ENCODE results near the gene PHYKPL. TPM values are rescaled to one million over a fixed set of nuclear protein-coding genes. Genes with fewer than 3 reads are reported as not detected.
A peak's percentile ranks its signal among the peaks of the same experiment; 100 is the strongest.

PHYKPL gene
- total RNA-seq (2014; rRNA removed; shearing (Covaris generic)) = 16.0 and 21.2 TPM in 2 replicates

GRCh38 chr5:178232124-178232919 lies at the start of gene PHYKPL:
TSS of gene PHYKPL (minus strand) at chr5:178232802. CDS start at chr5:178232550, 252 bp downstream.
- Histone ChIP-seq H3K27ac (peak within 1 kb of the TSS; percentile 71), H3K9me3 (replicated peaks) (no peaks in the 10 kb centered on the region), H3K36me3 (peaks cover 33% of the 10 kb centered on the region), H3K4me3 (peak within 1 kb of the TSS; percentile 85), H3K4me1 (peaks cover 5% of the 10 kb centered on the region; the same call in 1 of the 2 replicates), H3K27me3 (no peaks in the 10 kb centered on the region; the same call in 1 of the 2 replicates)
- peak; percentile 78 to 80 for DNase-seq

- Histone ChIP-seq H3K9me3 (replicated peaks) (no peaks in the 10 kb centered on the region), H3K36me3 (no peaks in the 10 kb centered on the region), H3K4me3 (no peak overlapping the region), H3K4me1 (no peaks in the 10 kb centered on the region), H3K27ac (no peak overlapping the region), H3K27me3 (no peaks in the 10 kb centered on the region; the same call in 1 of the 2 replicates)
- DNase-seq = no peak
Observed at GRCh38 chr5:178282391-178282790, 49.8 kb upstream of the PHYKPL start.

GRCh38 chr5:178281331-178281730 lies 48.7 kb upstream of the PHYKPL start:
- Histone ChIP-seq H3K9me3 (replicated peaks) (no peaks in the 10 kb centered on the region), H3K36me3 (no peaks in the 10 kb centered on the region), H3K27ac (no peak overlapping the region), H3K4me3 (no peak overlapping the region), H3K4me1 (no peaks in the 10 kb centered on the region), H3K27me3 (no peaks in the 10 kb centered on the region)
- no peak for DNase-seq

- H3K36me3 ChIP-seq = no peaks in the 10 kb centered on the region
- no peak overlapping the region for H3K27ac ChIP-seq
- no peak overlapping the region for H3K4me3 ChIP-seq
- DNase-seq = no peak
- H3K27me3 ChIP-seq = no peaks in the 10 kb centered on the region
- H3K4me1 ChIP-seq = no peaks in the 10 kb centered on the region
- H3K9me3 ChIP-seq (replicated peaks) = no peaks in the 10 kb centered on the region; the same call in 1 of the 2 replicates
Observed at GRCh38 chr5:178280631-178281030, 48.0 kb upstream of the PHYKPL start.

GRCh38 chr5:178279723-178280438 lies 47.3 kb upstream of the PHYKPL start:
- Histone ChIP-seq H3K4me3 (no peak overlapping the region), H3K27me3 (no peaks in the 10 kb centered on the region), H3K4me1 (no peaks in the 10 kb centered on the region), H3K27ac (no peak overlapping the region), H3K36me3 (no peaks in the 10 kb centered on the region), H3K9me3 (replicated peaks) (no peaks in the 10 kb centered on the region; the same call in 1 of the 2 replicates)
- peak; percentile 76 to 82 for DNase-seq

- DNase-seq = no peak
- H3K4me1 ChIP-seq = no peaks in the 10 kb centered on the region
- no peak overlapping the region for H3K4me3 ChIP-seq
- no peaks in the 10 kb centered on the region; the same call in 1 of the 2 replicates for H3K9me3 ChIP-seq (replicated peaks)
- no peaks in the 10 kb centered on the region for H3K27me3 ChIP-seq
- no peaks in the 10 kb centered on the region for H3K36me3 ChIP-seq
- H3K27ac ChIP-seq = no peak overlapping the region
Observed at GRCh38 chr5:178279026-178279722, 46.6 kb upstream of the PHYKPL start.

GRCh38 chr5:178278358-178279023 lies 45.9 kb upstream of the PHYKPL start:
- Histone ChIP-seq H3K27me3 (no peaks in the 10 kb centered on the region), H3K27ac (no peak overlapping the region), H3K4me3 (no peak overlapping the region), H3K9me3 (replicated peaks) (no peaks in the 10 kb centered on the region; the same call in 1 of the 2 replicates), H3K36me3 (no peaks in the 10 kb centered on the region), H3K4me1 (no peaks in the 10 kb centered on the region)
- no peak for DNase-seq

GRCh38 chr5:178277866-178278265 lies 45.3 kb upstream of the PHYKPL start:
- Histone ChIP-seq H3K27ac (no peak overlapping the region), H3K9me3 (replicated peaks) (no peaks in the 10 kb centered on the region; the same call in 1 of the 2 replicates), H3K36me3 (no peaks in the 10 kb centered on the region), H3K4me1 (no peaks in the 10 kb centered on the region), H3K27me3 (no peaks in the 10 kb centered on the region), H3K4me3 (no peak overlapping the region)
- DNase-seq = no peak

- H3K4me3 ChIP-seq = no peak overlapping the region
- no peak for DNase-seq
- H3K4me1 ChIP-seq = no peaks in the 10 kb centered on the region
- H3K36me3 ChIP-seq = no peaks in the 10 kb centered on the region
- no peaks in the 10 kb centered on the region; the same call in 1 of the 2 replicates for H3K9me3 ChIP-seq (replicated peaks)
- H3K27ac ChIP-seq = no peak overlapping the region
- no peaks in the 10 kb centered on the region for H3K27me3 ChIP-seq
Observed at GRCh38 chr5:178277346-178277745, 44.7 kb upstream of the PHYKPL start.

- DNase-seq = no peak
- no peak overlapping the region for H3K27ac ChIP-seq
- no peaks in the 10 kb centered on the region for H3K27me3 ChIP-seq
- H3K4me3 ChIP-seq = no peak overlapping the region
- H3K9me3 ChIP-seq (replicated peaks) = no peaks in the 10 kb centered on the region; the same call in 1 of the 2 replicates
- no peaks in the 10 kb centered on the region for H3K36me3 ChIP-seq
- H3K4me1 ChIP-seq = no peaks in the 10 kb centered on the region
Observed at GRCh38 chr5:178274781-178275537, 42.4 kb upstream of the PHYKPL start.

- no peak for DNase-seq
- Histone ChIP-seq H3K27me3 (no peaks in the 10 kb centered on the region), H3K9me3 (replicated peaks) (no peaks in the 10 kb centered on the region; the same call in 1 of the 2 replicates), H3K36me3 (no peaks in the 10 kb centered on the region), H3K27ac (no peak overlapping the region), H3K4me1 (no peaks in the 10 kb centered on the region), H3K4me3 (no peak overlapping the region)
Observed at GRCh38 chr5:178273665-178274541, 41.3 kb upstream of the PHYKPL start.

GRCh38 chr5:178273041-178273440 lies 40.4 kb upstream of the PHYKPL start:
- no peaks in the 10 kb centered on the region; the same call in 1 of the 2 replicates for H3K9me3 ChIP-seq (replicated peaks)
- no peak overlapping the region for H3K27ac ChIP-seq
- no peaks in the 10 kb centered on the region for H3K36me3 ChIP-seq
- no peak for DNase-seq
- H3K4me1 ChIP-seq = no peaks in the 10 kb centered on the region
- H3K27me3 ChIP-seq = no peaks in the 10 kb centered on the region
- no peak overlapping the region for H3K4me3 ChIP-seq

- H3K27me3 ChIP-seq = no peaks in the 10 kb centered on the region
- no peaks in the 10 kb centered on the region; the same call in 1 of the 2 replicates for H3K9me3 ChIP-seq (replicated peaks)
- no peak for DNase-seq
- H3K4me3 ChIP-seq = no peak overlapping the region
- no peaks in the 10 kb centered on the region for H3K4me1 ChIP-seq
- H3K36me3 ChIP-seq = no peaks in the 10 kb centered on the region
- H3K27ac ChIP-seq = no peak overlapping the region
Observed at GRCh38 chr5:178272591-178272990, 40.0 kb upstream of the PHYKPL start.
